Measurements from ENCODE around the gene DVL1. TPM values are rescaled to one million over a fixed set of nuclear protein-coding genes. Genes with fewer than 3 reads are reported as not detected.

The DVL1 gene
- polyA plus RNA-seq, 1 donor from 2014 or later, result 100 TPM

GRCh38 chr1:1367315-1367714 lies 18.1 kb upstream of the DVL1 start:
- no peak overlapping the region for H3K4me3 ChIP-seq (ENCODE audit: low read length)
- no peaks in the 10 kb centered on the region for H3K9me2 ChIP-seq (ENCODE audit: insufficient read depth, low read length)
- H3K36me3 ChIP-seq (ENCODE audit: insufficient read depth, low read length), result no peaks in the 10 kb centered on the region
- no peaks in the 10 kb centered on the region for H3K9me3 ChIP-seq (ENCODE audit: low read length)
- no peak overlapping the region for H3K4me2 ChIP-seq (ENCODE audit: low read length)
- no peaks in the 10 kb centered on the region for H3K27me3 ChIP-seq (ENCODE audit: insufficient read depth, low read depth, low read length)
- no peaks in the 10 kb centered on the region for H3K79me2 ChIP-seq (replicated peaks; ENCODE audit: insufficient read depth, low read length)
- no peak overlapping the region for H3K27ac ChIP-seq (ENCODE audit: low read length)
- no peak overlapping the region for H3K9ac ChIP-seq (ENCODE audit: low read length)
- no peak overlapping the region for H2AFZ ChIP-seq (ENCODE audit: low read depth, low read length)
- no peaks in the 10 kb centered on the region for H4K20me1 ChIP-seq (ENCODE audit: insufficient read depth)
- TF ChIP-seq REST (IDR thresholded peaks at IDR 0.05; ENCODE audit: borderline replicate concordance) (no peak), MXI1 (conservative IDR thresholded peaks at IDR 0.05; ENCODE audit: poor library complexity, severe bottlenecking) (no peak), SMC3 (conservative IDR thresholded peaks at IDR 0.05; ENCODE audit: poor library complexity) (no peak), TAF1 (IDR thresholded peaks at IDR 0.05; ENCODE audit: low read depth) (no peak)
- TF ChIP-seq, protein P1, sequence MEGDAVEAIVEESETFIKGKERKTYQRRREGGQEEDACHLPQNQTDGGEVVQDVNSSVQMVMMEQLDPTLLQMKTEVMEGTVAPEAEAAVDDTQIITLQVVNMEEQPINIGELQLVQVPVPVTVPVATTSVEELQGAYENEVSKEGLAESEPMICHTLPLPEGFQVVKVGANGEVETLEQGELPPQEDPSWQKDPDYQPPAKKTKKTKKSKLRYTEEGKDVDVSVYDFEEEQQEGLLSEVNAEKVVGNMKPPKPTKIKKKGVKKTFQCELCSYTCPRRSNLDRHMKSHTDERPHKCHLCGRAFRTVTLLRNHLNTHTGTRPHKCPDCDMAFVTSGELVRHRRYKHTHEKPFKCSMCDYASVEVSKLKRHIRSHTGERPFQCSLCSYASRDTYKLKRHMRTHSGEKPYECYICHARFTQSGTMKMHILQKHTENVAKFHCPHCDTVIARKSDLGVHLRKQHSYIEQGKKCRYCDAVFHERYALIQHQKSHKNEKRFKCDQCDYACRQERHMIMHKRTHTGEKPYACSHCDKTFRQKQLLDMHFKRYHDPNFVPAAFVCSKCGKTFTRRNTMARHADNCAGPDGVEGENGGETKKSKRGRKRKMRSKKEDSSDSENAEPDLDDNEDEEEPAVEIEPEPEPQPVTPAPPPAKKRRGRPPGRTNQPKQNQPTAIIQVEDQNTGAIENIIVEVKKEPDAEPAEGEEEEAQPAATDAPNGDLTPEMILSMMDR (IDR thresholded peaks at IDR 0.05; ENCODE audit: poor library complexity, severe bottlenecking), result no peak
- no peaks in the 10 kb centered on the region for H3F3A ChIP-seq (ENCODE audit: insufficient read depth, low read length, poor library complexity, severe bottlenecking)

DNA sequence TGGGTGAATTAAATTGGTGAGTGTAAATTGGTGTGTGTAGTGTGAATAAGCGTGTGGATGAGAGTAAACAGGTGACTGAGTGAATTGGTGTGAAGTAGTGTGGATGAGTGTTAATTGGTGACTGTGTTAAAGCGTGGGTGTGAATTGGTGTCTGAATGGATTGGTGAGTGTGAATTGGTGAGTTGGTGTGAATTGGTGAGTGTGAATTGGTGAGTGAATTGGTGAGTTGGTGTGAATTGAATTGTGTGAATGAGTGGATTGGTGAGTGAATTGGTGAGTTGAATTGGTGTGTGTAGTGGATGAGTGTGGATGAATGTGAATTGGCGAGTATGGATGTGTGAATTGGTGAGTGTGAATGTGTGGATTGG lies 17.5 kb upstream of the DVL1 start:
- Histone ChIP-seq H3K9ac (ENCODE audit: low read length) (no peak overlapping the region), H3K4me3 (ENCODE audit: low read length) (no peak overlapping the region), H3K4me2 (ENCODE audit: low read length) (no peak overlapping the region), H3K27ac (ENCODE audit: low read length) (no peak overlapping the region), H3K36me3 (ENCODE audit: insufficient read depth, low read length) (no peaks in the 10 kb centered on the region), H3F3A (ENCODE audit: insufficient read depth, low read length, poor library complexity, severe bottlenecking) (no peaks in the 10 kb centered on the region), H4K20me1 (ENCODE audit: insufficient read depth) (no peaks in the 10 kb centered on the region), H3K79me2 (replicated peaks; ENCODE audit: insufficient read depth, low read length) (no peaks in the 10 kb centered on the region), H3K27me3 (ENCODE audit: insufficient read depth, low read depth, low read length) (no peaks in the 10 kb centered on the region), H3K9me2 (ENCODE audit: insufficient read depth, low read length) (no peaks in the 10 kb centered on the region), H2AFZ (ENCODE audit: low read depth, low read length) (no peak overlapping the region), H3K9me3 (ENCODE audit: low read length) (no peaks in the 10 kb centered on the region)
- TF ChIP-seq MXI1 (conservative IDR thresholded peaks at IDR 0.05; ENCODE audit: poor library complexity, severe bottlenecking), result no peak
- no peak for TF ChIP-seq EZH2 (IDR thresholded peaks at IDR 0.05; ENCODE audit: borderline replicate concordance, insufficient read depth, low read length, poor library complexity, severe bottlenecking)
- no peak for TF ChIP-seq RAD21 (conservative IDR thresholded peaks at IDR 0.05)
- TF ChIP-seq SMC3 (conservative IDR thresholded peaks at IDR 0.05; ENCODE audit: poor library complexity), result no peak
- TF ChIP-seq, protein P1 (IDR thresholded peaks at IDR 0.05; ENCODE audit: poor library complexity, severe bottlenecking), result no peak
- TF ChIP-seq REST (IDR thresholded peaks at IDR 0.05; ENCODE audit: borderline replicate concordance), result no peak
- no peak for TF ChIP-seq EP300 (conservative IDR thresholded peaks at IDR 0.05; ENCODE audit: poor library complexity, severe bottlenecking)
- no peak for TF ChIP-seq POLR2AphosphoS5 (IDR thresholded peaks at IDR 0.05)
- no peak for TF ChIP-seq TAF1 (IDR thresholded peaks at IDR 0.05; ENCODE audit: low read depth)
